ENCODE results near the gene PLEKHM3.

Gene PLEKHM3

DNA sequence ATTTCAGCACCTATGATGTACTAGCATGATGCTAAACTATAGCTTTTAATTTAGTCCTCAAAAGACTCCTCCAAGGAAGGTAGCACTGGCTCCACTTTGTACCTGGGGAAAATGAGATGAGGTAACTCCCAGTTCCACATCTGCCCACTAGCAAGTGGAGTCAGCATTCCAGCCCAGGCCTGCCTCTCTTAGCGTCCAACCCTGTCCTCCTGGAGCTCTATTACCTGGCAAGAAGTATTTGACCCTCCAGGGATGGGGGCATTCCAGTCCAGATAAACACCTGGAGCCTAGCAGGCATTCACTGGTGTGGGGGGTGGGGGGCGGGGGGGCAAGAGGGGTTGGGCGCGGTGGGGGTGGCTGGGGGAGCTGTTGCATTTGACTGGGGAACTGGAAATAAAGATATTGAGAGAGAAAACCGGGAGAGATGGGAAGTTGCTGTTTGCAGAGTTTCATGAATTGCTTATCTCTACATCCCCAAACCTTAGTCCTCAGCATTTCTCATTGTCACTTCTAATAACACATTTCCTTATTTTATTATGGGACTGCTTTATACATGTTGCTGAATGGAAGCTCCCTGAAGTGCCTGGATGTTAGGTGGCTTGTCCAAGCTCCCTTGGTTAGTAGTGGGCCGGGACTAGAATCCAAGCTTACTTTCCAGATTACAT lies 233.6 kb downstream of the PLEKHM3 start:
- DNase-seq (ENCODE audit: low spot score) = no peak

DNA sequence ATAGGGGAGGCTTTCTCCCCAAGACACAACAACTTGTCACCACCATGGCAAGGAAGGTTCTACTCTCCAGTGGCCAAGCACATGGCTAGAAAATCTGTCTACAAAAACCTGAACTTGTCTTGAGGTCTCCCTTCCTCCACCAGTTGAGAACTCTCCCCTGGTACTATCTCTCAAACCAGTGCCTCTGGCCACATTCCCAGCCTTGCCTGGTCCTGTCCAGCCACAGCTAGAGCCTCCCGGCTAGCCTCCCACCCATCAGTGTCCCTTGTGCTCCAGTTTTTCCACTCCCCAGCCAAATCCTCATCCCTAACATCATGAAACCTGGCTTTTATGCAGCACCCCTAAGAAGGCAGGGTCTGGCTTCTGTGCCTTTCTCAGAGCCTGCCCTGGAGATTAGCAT lies 234.4 kb downstream of the PLEKHM3 start:
- no peak for DNase-seq (ENCODE audit: low spot score)

DNA sequence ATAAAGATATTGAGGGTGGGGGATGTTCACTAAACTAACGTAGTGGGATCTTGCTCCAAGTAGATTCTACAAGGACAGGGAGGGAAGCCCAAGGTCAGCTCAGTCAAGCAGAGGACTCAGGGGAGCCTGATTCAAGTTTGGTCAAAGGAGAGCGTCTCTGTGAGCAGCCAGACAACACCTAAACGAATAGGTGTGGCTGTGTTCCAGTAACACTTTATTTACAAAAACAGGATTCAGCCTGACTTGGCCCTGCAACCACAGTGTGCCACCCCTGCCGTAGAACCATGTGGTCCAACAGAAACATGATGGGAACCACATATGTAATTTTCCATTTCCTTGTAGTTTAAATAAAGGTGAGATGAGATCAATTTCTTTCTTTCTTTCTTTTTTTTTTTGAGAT lies 237.5 kb downstream of the PLEKHM3 start:
- no peak for DNase-seq (ENCODE audit: low spot score)

DNA sequence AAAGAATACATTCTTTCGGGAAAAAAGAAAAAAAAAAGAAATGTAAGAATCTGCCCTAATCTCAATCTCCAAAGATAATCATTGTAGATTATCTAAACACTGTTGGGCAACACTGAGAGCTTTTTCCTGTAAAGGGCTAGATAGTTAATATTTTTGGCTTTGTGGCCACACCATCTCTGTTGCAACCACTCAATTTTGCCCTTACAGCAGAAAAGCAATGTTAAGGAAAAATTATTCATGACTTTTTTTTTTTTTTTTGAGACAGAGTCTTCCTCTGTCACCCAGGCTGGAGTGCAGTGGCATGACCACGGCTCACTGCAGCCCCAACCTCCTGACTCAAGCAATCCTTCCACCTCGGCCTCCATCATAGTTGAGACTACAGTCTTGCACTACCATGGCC lies 238.3 kb downstream of the PLEKHM3 start:
- no peak for DNase-seq (ENCODE audit: low spot score)

DNA sequence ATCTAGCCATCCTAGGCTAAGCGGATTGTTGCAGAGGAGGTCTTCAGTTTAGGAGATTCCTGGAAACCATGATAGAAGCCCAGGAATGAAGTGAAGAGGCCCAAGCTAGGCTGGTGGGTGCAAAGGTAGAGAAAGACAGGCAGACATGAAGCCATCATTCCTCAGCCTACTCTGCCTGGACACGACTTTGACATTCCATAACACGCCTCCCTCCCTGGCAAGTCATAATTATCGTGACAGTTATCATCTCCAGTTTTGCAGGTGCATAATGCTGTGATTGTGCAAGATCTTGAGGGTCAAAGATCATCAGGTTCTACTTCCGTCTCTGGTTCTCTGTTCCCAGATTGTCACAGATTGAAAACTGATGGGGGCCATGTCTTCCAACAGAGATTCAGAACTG lies 240.4 kb downstream of the PLEKHM3 start:
- DNase-seq (ENCODE audit: low spot score) = no peak

DNA sequence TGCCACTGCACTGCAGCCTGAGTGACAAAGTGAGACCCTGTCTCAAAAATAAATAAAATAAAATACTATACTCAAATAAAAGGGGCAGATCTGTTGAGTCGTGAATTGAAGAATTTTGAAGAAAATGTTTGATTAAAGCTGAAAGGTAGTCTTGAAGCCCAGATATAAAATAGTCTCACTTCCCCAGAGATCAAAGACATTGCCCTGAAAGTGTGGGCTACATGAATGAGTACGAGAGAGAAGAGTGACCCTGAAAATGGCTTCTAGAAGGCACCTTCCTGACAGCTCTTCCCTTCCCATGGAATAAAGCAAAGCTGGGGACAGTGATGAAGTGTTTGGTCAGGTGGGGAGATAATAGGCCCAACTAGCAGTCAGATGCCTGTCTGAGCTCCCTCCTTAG lies 241.8 kb downstream of the PLEKHM3 start:
- no peak for DNase-seq (ENCODE audit: low spot score)

DNA sequence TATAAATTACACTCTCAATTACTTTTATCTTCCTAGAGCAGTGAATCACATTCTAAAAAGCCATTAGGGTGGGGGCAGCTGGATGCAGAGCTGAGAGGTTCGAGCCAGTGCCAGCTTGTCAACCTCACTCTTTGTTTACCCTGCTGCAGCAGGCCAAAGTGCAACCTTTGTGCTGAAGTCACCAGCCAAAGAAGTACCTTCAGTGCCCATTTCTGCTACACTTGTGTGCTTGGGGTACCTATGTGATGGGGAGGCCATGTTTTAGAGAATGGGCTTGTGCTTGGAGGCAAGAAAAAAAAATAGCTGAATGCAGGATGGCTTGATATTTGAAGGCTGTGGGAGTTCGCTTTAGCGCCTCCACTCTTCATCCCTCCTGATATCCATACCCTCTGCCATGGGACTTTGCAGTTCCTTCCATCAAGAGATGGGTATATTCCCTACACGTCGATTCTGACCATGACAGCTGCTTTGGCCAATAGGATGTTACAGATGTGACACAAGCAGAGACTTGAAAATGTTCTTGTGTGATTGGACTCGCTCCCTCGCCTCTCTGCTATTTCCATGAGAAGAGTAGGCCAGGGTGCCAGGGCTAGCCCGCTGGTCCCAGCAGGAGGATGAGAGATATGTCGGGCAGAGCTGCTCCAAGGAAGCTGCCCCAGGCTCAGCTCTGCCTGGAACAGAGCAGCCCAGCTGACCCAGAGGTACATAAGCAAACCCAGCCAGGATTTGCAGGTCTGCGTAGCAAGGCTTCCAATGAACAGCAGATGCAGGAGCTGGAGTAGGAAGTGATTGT lies 242.9 kb downstream of the PLEKHM3 start:
- DNase-seq (ENCODE audit: low spot score) = no peak

DNA sequence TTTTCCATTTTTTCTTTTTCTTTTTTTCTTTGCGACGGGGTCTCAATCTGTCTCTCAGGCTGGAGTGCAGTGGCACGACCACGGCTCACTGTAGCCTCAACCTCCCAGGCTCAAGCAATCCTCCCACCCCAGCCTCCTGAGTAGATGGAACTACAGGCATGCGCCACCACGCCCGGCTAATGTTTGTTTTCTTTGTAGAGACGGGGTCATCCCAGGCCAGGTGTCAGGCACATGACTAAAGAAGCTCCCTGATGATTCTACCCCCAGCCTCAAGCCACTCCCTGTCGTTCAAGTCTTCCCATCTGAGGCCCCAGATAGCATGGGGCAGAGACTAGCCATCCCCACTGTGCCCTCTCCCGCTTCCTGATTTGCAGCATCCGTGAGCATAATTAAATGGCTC lies 245.8 kb downstream of the PLEKHM3 start:
- DNase-seq (ENCODE audit: low spot score) = no peak

DNA sequence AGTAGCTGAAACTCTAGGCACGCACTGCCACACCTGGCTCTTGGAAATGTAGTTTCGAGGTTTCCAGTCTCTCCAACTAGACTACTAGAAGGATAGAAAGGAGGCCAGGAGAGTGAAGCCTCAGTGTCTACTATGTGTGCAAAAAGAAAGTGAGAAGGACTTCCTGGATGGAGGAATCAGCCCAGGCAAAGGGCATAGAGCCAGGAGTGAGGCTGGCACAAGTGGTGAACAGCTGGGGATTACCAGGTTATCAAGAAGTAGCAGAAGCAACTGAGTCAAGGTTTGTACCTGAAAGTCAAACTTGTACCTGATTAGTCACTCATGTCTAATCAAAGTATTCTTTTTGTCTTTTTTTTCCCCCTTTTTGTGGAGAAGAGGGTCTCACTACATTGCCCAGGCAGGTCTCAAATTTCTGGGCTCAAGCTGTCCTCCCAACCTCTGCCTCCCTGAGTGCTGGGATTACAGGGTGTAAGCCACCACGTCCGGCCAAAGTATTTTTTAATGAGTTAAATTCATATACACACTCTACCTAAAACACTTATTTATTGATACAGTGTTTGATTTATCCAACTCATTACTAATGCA lies 246.9 kb downstream of the PLEKHM3 start:
- DNase-seq (ENCODE audit: low spot score) = no peak

DNA sequence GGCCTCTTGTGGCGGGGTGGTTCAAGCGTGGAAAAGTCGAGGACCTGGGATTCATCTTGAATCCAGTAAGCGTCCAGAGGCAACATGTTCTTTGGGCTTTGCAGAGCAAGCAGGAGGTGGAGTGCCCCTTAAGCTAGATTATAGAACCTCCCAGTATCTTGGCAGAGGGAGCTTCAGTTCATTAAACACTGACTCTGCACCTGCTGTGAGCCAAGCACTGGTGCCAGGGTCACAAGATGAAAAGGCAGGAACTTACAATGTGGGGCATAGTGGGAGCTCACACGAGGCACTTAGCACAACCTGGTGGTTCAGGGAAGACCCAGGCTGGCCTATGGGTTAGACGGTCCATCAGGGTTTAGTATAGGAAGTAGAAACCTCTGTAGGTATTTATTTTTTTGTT lies 248.2 kb downstream of the PLEKHM3 start:
- DNase-seq (ENCODE audit: low spot score) = no peak

DNA sequence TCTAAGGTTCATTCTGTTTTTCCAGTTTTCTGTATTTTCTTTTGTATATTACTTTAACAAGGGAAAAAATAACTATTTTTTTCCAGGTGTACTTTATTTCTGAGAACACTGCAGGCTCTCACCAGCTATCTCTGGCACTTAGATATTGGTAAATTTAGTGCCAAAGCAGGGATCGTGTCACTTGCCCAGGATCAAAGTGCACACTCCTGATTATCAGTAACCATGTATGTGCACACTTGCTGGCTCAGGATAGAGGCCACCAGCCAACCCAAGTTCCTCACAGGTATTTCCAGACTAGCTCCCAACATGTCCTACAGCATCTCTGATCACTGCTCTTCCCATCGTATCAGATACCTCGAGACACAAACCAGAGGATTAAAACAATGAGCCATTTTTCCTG lies 249.9 kb downstream of the PLEKHM3 start:
- no peak for DNase-seq (ENCODE audit: low spot score)

DNA sequence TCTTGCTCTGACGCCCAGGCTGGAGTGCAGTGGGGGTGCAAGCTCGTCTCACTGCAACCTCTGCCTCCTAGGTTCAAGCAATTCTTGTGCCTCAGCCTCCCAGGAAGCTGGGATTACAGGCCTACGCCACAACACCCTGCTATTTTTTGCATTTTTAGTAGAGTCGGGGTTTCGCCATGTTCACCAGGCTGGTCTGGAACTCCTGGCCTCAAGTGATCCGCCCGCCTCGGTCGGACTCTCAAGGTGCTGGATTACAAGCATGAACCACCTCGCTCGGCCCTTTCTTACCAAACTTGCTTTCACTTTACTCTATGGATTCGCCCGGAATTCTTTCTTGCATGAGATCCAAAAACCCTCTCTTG lies 252.5 kb downstream of the PLEKHM3 start:
- DNase-seq (ENCODE audit: low spot score) = no peak

DNA sequence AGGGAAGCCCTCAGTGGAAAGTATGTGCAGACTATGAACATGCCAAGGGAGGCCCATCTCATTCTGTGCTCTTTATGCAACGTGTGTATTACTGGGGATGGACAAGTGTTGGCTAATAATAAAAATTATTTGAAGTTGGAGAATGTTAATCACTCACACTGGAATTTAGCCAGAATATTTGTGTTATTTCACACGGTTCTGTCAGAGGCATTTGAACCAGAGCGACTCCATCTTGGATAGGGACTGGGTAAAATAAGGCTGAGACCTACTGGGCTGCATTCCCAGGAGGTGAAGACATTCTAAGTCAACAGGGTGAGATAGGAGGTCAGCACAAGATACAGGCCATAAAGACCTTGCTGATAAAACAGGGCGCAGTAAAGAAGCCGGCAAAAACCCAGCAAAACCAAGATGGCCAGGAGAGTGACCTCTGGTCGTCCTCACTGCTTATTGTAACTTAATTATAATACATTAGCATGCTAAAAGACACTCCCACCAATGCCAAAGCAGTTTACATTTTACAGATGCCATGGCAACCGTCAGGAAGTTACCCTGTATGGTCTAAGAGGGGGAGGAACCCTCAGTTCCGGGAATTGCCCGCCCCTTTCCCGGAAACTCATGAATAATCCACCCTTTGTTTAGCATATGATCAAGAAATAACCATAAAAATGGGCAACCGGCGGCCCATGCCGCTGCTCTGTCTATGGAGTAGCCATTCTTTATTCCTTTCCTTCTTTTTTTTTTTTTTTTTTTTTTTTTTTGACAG lies 253.1 kb downstream of the PLEKHM3 start:
- DNase-seq (ENCODE audit: low spot score) = no peak

DNA sequence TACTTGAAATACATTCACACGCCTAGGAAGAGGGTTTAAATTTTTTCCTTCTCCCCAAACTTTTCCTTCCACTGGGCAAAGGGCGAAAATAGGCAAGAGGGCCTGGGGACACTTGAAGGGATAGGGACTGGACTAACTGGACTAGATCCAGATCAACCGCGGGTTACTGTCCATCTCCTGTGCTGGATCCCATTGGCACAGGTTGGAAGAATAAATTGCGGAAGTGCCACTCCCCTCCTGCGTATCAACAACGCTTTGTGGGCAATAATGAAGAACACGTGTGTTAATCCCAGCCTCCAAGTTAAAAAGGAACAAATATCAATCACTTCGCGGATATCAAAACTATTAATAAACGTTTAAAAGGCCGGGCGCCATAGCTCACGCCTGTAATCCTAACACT lies 253.9 kb downstream of the PLEKHM3 start:
- DNase-seq (ENCODE audit: low spot score) = no peak

Data from HuH-7.5 (cell line).